ENCODE measurements around the gene FBXO47.

DNA sequence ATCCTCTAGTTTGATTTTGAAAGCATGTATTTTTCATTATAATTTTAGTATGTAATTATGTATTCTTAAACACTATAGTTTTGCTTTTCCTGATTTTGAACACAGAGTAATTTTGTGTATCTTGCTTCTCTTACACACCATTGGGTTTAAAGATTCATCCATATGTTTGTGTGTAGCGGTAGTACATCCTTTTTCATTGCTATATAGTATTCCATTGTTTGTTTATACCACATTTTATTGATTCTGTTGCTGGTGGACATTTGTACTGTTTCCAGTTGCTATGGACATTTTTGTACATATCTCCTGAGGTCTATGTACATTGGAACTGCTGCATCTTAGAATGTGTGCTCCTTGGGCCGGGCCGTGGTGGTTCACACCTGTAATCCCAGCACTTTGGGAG lies 62.3 kb downstream of the FBXO47 start:
- TF ChIP-seq POLR2A (IDR thresholded peaks at IDR 0.05; ENCODE audit: low read length) (no peak), GATA1 (IDR thresholded peaks at IDR 0.05; ENCODE audit: low read depth, low read length) (no peak)

Data from erythroblast (primary cell).